Uterus (tissue), 4 donors: Measurements from ENCODE around the gene TSPAN3. TPM values are rescaled to one million over a fixed set of nuclear protein-coding genes. Genes with fewer than 3 reads are reported as not detected.

Experiments
- DNase-seq, 2 donors: peaks; one replicate each; pipeline ENCODE4 v3.0.0-alpha.2; 2019 to 2020
- H3K27ac ChIP-seq, 2 donors: fragments of 200-600 bp; sonication (generic); 1 replicate in 1 of 2; 2 replicates in 1 of 2; pipeline ENCODE4 v1.5.1; 2016 to 2018
- H3K27me3 ChIP-seq, 2 donors: fragments of 200-600 bp; sonication (generic); one replicate each; pipeline ENCODE4 v1.5.1; 2018 to 2019; ENCODE audit warnings: control low read depth in 1 of 2
- H3K36me3 ChIP-seq, 2 donors: fragments of 200-600 bp; sonication (generic); one replicate each; pipeline ENCODE4 v1.5.1; 2019; ENCODE audit warnings: control low read depth in 1 of 2
- H3K4me1 ChIP-seq, 2 donors: fragments of 200-600 bp; sonication (generic); one replicate each; pipeline ENCODE4 v1.5.1; 2018 to 2019; ENCODE audit warnings: control low read depth in 1 of 2
- H3K4me3 ChIP-seq, 2 donors: fragments of 200-600 bp; sonication (generic); 1 replicate in 1 of 2; 2 replicates in 1 of 2; pipeline ENCODE4 v1.5.1; 2018 to 2019; ENCODE audit warnings: mild to moderate bottlenecking in 1 of 2
- H3K9me3 ChIP-seq, 2 donors: fragments of 200-600 bp; sonication (generic); one replicate each; pipeline ENCODE4 v1.5.1; 2019; ENCODE audit warnings: control low read depth in 1 of 2
- POLR2A ChIP-seq, 2 donors: fragments of 450-650 bp; IDR thresholded peaks; one replicate each; pipeline ENCODE4 v1.6.1; 2016; ENCODE audit warnings: antibody characterized with exemption in 2 of 2, mild to moderate bottlenecking in 1 of 2, moderate library complexity in 1 of 2
- intact Hi-C: fragments of 100-400 bp; cut with DNase I; formaldehyde crosslinking; loops from one replicate; pipeline ENCODE4 v1.15.1; 2023; ENCODE audit warnings: low total_unique reads
- total RNA-seq, 4 donors: library from RNA; depleted of rRNA in 3 of 4; stranded (reverse); fragments of >200 nt in 3 of 4; gene quantifications; one replicate each; pipeline versions ENCODE4 v1.1.0 to v1.2.4, GENCODE V29; 2014 to 2023
- TF ChIP-seq, protein P1 (sequence below), 4 experiments: fragments of 200-600 bp in 2 of 4; fragments of 450-650 bp in 2 of 4; sonication (generic) in 2 of 4; IDR thresholded peaks; one replicate each; pipeline ENCODE4 v1.5.1; 2016 to 2019; ENCODE audit warnings: antibody characterized with exemption in 4 of 4, mild to moderate bottlenecking in 2 of 4, moderate library complexity in 1 of 4
- donor health status: DM: yes; HTN: yes; CAD: no.

The TSPAN3 gene
- total RNA-seq, 4 donors from 2014 or later: 62.0 to 446 (median 114) TPM

GRCh38 chr15:77045985-77046384 lies 24.9 kb downstream of the TSPAN3 start:
- no peak for DNase-seq
- Histone ChIP-seq H3K9me3 (no peaks in the 10 kb centered on the region), H3K4me1 (no peaks in the 10 kb centered on the region), H3K36me3 (no peaks in the 10 kb centered on the region), H3K27ac (no peak overlapping the region), H3K4me3 (no peak overlapping the region), H3K27me3 (no peaks in the 10 kb centered on the region)
- intact Hi-C loops: no loop called here
- no peak for TF ChIP-seq POLR2A (IDR thresholded peaks at IDR 0.05)
- TF ChIP-seq, protein P1, sequence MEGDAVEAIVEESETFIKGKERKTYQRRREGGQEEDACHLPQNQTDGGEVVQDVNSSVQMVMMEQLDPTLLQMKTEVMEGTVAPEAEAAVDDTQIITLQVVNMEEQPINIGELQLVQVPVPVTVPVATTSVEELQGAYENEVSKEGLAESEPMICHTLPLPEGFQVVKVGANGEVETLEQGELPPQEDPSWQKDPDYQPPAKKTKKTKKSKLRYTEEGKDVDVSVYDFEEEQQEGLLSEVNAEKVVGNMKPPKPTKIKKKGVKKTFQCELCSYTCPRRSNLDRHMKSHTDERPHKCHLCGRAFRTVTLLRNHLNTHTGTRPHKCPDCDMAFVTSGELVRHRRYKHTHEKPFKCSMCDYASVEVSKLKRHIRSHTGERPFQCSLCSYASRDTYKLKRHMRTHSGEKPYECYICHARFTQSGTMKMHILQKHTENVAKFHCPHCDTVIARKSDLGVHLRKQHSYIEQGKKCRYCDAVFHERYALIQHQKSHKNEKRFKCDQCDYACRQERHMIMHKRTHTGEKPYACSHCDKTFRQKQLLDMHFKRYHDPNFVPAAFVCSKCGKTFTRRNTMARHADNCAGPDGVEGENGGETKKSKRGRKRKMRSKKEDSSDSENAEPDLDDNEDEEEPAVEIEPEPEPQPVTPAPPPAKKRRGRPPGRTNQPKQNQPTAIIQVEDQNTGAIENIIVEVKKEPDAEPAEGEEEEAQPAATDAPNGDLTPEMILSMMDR (IDR thresholded peaks at IDR 0.05): no peak

GRCh38 chr15:77044228-77045042 lies 26.5 kb downstream of the TSPAN3 start:
- no peaks in the 10 kb centered on the region for H3K4me1 ChIP-seq
- intact Hi-C loops: no loop called here
- DNase-seq: no peak
- H3K27me3 ChIP-seq: no peaks in the 10 kb centered on the region
- TF ChIP-seq POLR2A (IDR thresholded peaks at IDR 0.05): no peak
- TF ChIP-seq, protein P1 (IDR thresholded peaks at IDR 0.05): no peak
- H3K27ac ChIP-seq: no peak overlapping the region
- H3K9me3 ChIP-seq: no peaks in the 10 kb centered on the region
- no peaks in the 10 kb centered on the region for H3K36me3 ChIP-seq
- H3K4me3 ChIP-seq: no peak overlapping the region

DNA sequence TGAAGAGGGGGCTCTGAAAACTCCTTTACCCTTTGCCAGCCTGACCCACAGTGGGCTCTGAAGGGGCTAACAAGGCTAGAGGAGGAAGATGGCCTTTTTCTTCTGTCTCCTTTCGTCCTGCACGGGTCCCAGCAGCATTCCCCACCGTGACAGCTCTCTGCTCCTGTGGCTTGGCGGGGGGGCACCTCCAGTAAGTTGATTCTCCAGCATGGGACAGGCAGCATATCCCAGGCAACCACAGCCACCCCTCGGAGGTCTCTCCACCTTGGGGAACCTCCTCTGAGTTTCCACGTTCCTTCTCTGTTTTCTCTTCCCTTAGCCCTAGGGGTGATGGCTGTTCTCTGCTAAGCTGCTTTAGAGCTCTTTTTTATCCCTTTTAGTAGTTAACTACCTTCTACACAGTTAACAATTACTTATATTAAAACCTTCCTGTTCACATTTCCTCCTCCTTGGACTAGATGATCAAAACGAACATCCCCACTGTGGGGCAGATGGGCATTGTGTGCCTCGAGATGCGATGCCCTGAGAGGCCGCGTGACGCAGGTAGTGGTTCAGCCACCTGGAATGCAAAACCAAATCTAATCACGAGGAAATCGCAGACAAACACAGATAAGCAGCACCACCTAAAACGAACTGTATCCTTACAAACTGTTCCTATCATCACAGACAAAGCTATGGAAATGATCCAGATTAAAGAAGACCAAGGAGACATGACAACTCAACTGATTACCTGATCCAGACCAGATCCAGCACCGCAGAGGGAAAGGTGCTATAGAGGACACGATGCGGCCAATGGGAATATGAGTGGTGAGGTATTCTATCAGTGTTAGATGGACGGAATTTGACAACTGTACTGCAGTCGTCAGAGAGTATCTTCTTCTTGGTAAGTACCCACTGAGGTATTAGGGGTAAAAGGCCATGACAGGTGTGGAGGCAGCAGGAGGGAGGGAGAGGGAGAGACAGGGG lies 27.7 kb downstream of the TSPAN3 start:
- H3K36me3 ChIP-seq: no peaks in the 10 kb centered on the region

GRCh38 chr15:77042245-77042919 lies 28.5 kb downstream of the TSPAN3 start:
- Histone ChIP-seq H3K36me3 (no peaks in the 10 kb centered on the region), H3K9me3 (no peaks in the 10 kb centered on the region), H3K4me1 (no peaks in the 10 kb centered on the region), H3K4me3 (no peak overlapping the region), H3K27me3 (no peaks in the 10 kb centered on the region), H3K27ac (no peak overlapping the region)
- intact Hi-C loops: no loop called here
- no peak for DNase-seq
- TF ChIP-seq, protein P1 (IDR thresholded peaks at IDR 0.05): no peak
- TF ChIP-seq POLR2A (IDR thresholded peaks at IDR 0.05): no peak

More for the DNA sequence above, 27.7 kb downstream of the TSPAN3 start:
- Histone ChIP-seq H3K27ac (no peak overlapping the region), H3K27me3 (no peaks in the 10 kb centered on the region), H3K4me3 (no peak overlapping the region), H3K4me1 (no peaks in the 10 kb centered on the region), H3K9me3 (no peaks in the 10 kb centered on the region)
- no peak for TF ChIP-seq POLR2A (IDR thresholded peaks at IDR 0.05)
- TF ChIP-seq, protein P1 (IDR thresholded peaks at IDR 0.05): no peak
- DNase-seq: no peak
- intact Hi-C loops: no loop called here
